Lower lobe of right lung (tissue), 2 donors: ENCODE measurements around the gene NR1I2. TPM values are rescaled to one million over a fixed set of nuclear protein-coding genes. Genes with fewer than 3 reads are reported as not detected.

Experiments used
- ATAC-seq, 2 donors: fragments of 200-7000 bp; cut with Tn5 transposase; one replicate each; pipeline ENCODE4 v1.9.1; 2020 to 2022; ENCODE audit warnings: mild to moderate bottlenecking in 2 of 2, moderate library complexity in 2 of 2
- DNase-seq: peaks from one replicate; pipeline ENCODE4 v3.0.0-alpha.2; 2020
- H3K27ac ChIP-seq: fragments of 200-600 bp; one replicate; pipeline ENCODE4 v1.8.0; 2022
- H3K27me3 ChIP-seq: fragments of 200-600 bp; one replicate; pipeline ENCODE4 v1.8.0; 2022; ENCODE audit warnings: low read depth
- H3K36me3 ChIP-seq: fragments of 200-600 bp; one replicate; pipeline ENCODE4 v1.8.0; 2022; ENCODE audit warnings: mild to moderate bottlenecking
- H3K4me1 ChIP-seq: fragments of 200-600 bp; one replicate; pipeline ENCODE4 v1.8.0; 2022
- H3K4me3 ChIP-seq: fragments of 200-600 bp; one replicate; pipeline ENCODE4 v1.8.0; 2022; ENCODE audit warnings: mild to moderate bottlenecking
- H3K9me3 ChIP-seq: fragments of 200-600 bp; one replicate; pipeline ENCODE4 v1.8.0; 2022
- CTCF ChIP-seq: fragments of 200-600 bp; IDR thresholded peaks from one replicate; pipeline ENCODE4 v1.8.0; 2022; ENCODE audit warnings: antibody characterized with exemption, mild to moderate bottlenecking
- intact Hi-C: fragments of 100-400 bp; cut with DNase I; formaldehyde crosslinking; loops from one replicate; pipeline ENCODE4 v1.11.0; 2022
- total RNA-seq: library from RNA; stranded (reverse); fragmentation: NEBNext Ultra II Directional; extraction: Animal tissue kit (Norgen Biotek cat#: 25700); gene quantifications from one replicate; pipeline ENCODE4 v1.2.1, GENCODE V29; 2021
- donor health status: DM: no; HTN: yes; CAD: no; lungs with severe emphysema.

Gene NR1I2
- total RNA-seq, 1 donor from 2014 or later, result 0.21 TPM

- no peak for TF ChIP-seq CTCF
- intact Hi-C loops, result no loop called here
These were observed 8.5 kb downstream of the NR1I2 start for GRCh38 chr3:119790369-119790768.

GRCh38 chr3:119792270-119792669, 10.4 kb downstream of the NR1I2 start:
- no peak for DNase-seq
- Histone ChIP-seq H3K27ac (no peak overlapping the region), H3K4me3 (no peak overlapping the region), H3K36me3 (no peaks in the 10 kb centered on the region), H3K4me1 (no peaks in the 10 kb centered on the region), H3K27me3 (no peaks in the 10 kb centered on the region), H3K9me3 (no peaks in the 10 kb centered on the region)
- no peak for TF ChIP-seq CTCF
- intact Hi-C loops, result no loop called here
- ATAC-seq, result no peak

More at GRCh38 chr3:119790369-119790768, 8.5 kb downstream of the NR1I2 start:
- Histone ChIP-seq H3K9me3 (no peaks in the 10 kb centered on the region), H3K36me3 (no peaks in the 10 kb centered on the region), H3K4me1 (no peaks in the 10 kb centered on the region), H3K27me3 (no peaks in the 10 kb centered on the region), H3K27ac (no peak overlapping the region), H3K4me3 (no peak overlapping the region)
- no peak for DNase-seq
- no peak for ATAC-seq

GRCh38 chr3:119794401-119794800, 12.5 kb downstream of the NR1I2 start:
- intact Hi-C loops, result no loop called here
- Histone ChIP-seq H3K4me1 (no peaks in the 10 kb centered on the region), H3K36me3 (no peaks in the 10 kb centered on the region), H3K27ac (no peak overlapping the region), H3K9me3 (no peaks in the 10 kb centered on the region), H3K27me3 (no peaks in the 10 kb centered on the region), H3K4me3 (no peak overlapping the region)
- TF ChIP-seq CTCF, result no peak
- no peak for DNase-seq
- ATAC-seq, result no peak

GRCh38 chr3:119794971-119795612, 13.2 kb downstream of the NR1I2 start:
- intact Hi-C loops, result no loop called here
- Histone ChIP-seq H3K9me3 (no peaks in the 10 kb centered on the region), H3K36me3 (no peaks in the 10 kb centered on the region), H3K27me3 (no peaks in the 10 kb centered on the region), H3K4me3 (no peak overlapping the region), H3K27ac (no peak overlapping the region), H3K4me1 (no peaks in the 10 kb centered on the region)
- ATAC-seq, result no peak
- no peak for TF ChIP-seq CTCF
- no peak for DNase-seq

GRCh38 chr3:119795849-119796248, 13.9 kb downstream of the NR1I2 start:
- Histone ChIP-seq H3K36me3 (no peaks in the 10 kb centered on the region), H3K9me3 (no peaks in the 10 kb centered on the region), H3K4me1 (no peaks in the 10 kb centered on the region), H3K4me3 (no peak overlapping the region), H3K27ac (no peak overlapping the region), H3K27me3 (no peaks in the 10 kb centered on the region)
- ATAC-seq (no peak), DNase-seq (no peak)
- intact Hi-C loops, result no loop called here
- no peak for TF ChIP-seq CTCF
